Liver (tissue), 9 donors: ENCODE results near the gene AFAP1. TPM values are rescaled to one million over a fixed set of nuclear protein-coding genes. Genes with fewer than 3 reads are reported as not detected.

Experiments used
- DNase-seq: peaks from one replicate; pipeline ENCODE4 v3.0.0-alpha.2; 2017; ENCODE audit warnings: low spot score
- H3K27ac ChIP-seq, 2 donors: one replicate each; pipeline ENCODE4 v1.7.0; 2013; ENCODE audit warnings: inconsistent platforms in 2 of 2, low read length in 2 of 2, control low read depth in 1 of 2, low read depth in 1 of 2, mild to moderate bottlenecking in 1 of 2
- H3K27me3 ChIP-seq, 4 donors: one replicate each; pipeline versions ENCODE4 v1.6.1 to v1.7.0; 2013; ENCODE audit warnings: low read length in 3 of 4, inconsistent platforms in 1 of 4, mild to moderate bottlenecking in 1 of 4, moderate library complexity in 1 of 4; ENCODE audit not compliant: control insufficient read depth in 4 of 4, insufficient read depth in 4 of 4
- H3K36me3 ChIP-seq, 4 donors: one replicate each; pipeline versions ENCODE4 v1.6.1 to v1.7.0; 2013; ENCODE audit warnings: low read length in 3 of 4, mild to moderate bottlenecking in 3 of 4, low read depth in 1 of 4, moderate library complexity in 1 of 4; ENCODE audit not compliant: control insufficient read depth in 4 of 4, insufficient read depth in 3 of 4
- H3K4me1 ChIP-seq, 4 donors: one replicate each; pipeline versions ENCODE4 v1.6.1 to v1.7.0; 2013; ENCODE audit warnings: low read length in 3 of 4, mild to moderate bottlenecking in 3 of 4, moderate library complexity in 1 of 4; ENCODE audit not compliant: control insufficient read depth in 4 of 4, insufficient read depth in 4 of 4
- H3K4me3 ChIP-seq, 3 donors: one replicate each; pipeline versions ENCODE4 v1.6.1 to v1.7.0; 2013; ENCODE audit warnings: low read length in 3 of 3, control low read depth in 1 of 3, low read depth in 1 of 3, mild to moderate bottlenecking in 1 of 3
- H3K9ac ChIP-seq, 2 donors: one replicate each; pipeline ENCODE4 v1.7.0; 2013; ENCODE audit warnings: low read length in 2 of 2, mild to moderate bottlenecking in 2 of 2, moderate library complexity in 2 of 2, control low read depth in 1 of 2, low read depth in 1 of 2
- H3K9me3 ChIP-seq, 4 donors: one replicate each; pipeline versions ENCODE4 v1.6.1 to v1.7.0; 2013; ENCODE audit warnings: low read length in 3 of 4; ENCODE audit not compliant: control insufficient read depth in 4 of 4
- ATF3 ChIP-seq: IDR thresholded peaks from 2 replicates; pipeline ENCODE4 v1.6.1; 2016; ENCODE audit warnings: antibody characterized with exemption
- EGR1 ChIP-seq, 2 donors: IDR thresholded peaks; 2 replicates each; pipeline ENCODE4 v1.6.1; 2016 to 2018; ENCODE audit warnings: antibody characterized with exemption in 2 of 2, low read depth in 2 of 2
- FOXA1 ChIP-seq: IDR thresholded peaks from 2 replicates; pipeline ENCODE4 v1.6.1; 2016; ENCODE audit warnings: antibody characterized with exemption
- FOXA2 ChIP-seq: IDR thresholded peaks from 2 replicates; pipeline ENCODE4 v1.6.1; 2016; ENCODE audit warnings: antibody characterized with exemption
- HNF4G ChIP-seq: IDR thresholded peaks from 2 replicates; pipeline ENCODE4 v1.6.1; 2016; ENCODE audit warnings: antibody characterized with exemption
- JUND ChIP-seq, 2 donors: IDR thresholded peaks; 2 replicates each; pipeline ENCODE4 v1.6.1; 2016; ENCODE audit warnings: antibody characterized with exemption in 2 of 2
- RAD21 ChIP-seq, 2 donors: IDR thresholded peaks; 2 replicates each; pipeline ENCODE4 v1.6.1; 2016; ENCODE audit warnings: antibody characterized with exemption in 2 of 2, mild to moderate bottlenecking in 2 of 2
- TAF1 ChIP-seq: conservative IDR thresholded peaks from 2 replicates; pipeline ENCODE4 v1.6.1; 2016; ENCODE audit warnings: antibody characterized with exemption, mild to moderate bottlenecking
- ZBTB33 ChIP-seq: IDR thresholded peaks from 2 replicates; pipeline ENCODE4 v1.6.1; 2016; ENCODE audit warnings: antibody characterized with exemption
- WGBS: extraction: QIAGEN DNeasy Blood & Tissue Kit; methylation state at CpG from one replicate; pipeline ENCODE4 v1.1.7; 2013; 5-methylcytosine and 5-hydroxymethylcytosine counted together
- polyA plus RNA-seq, 2 donors: library from polyadenylated mRNA; stranded (reverse) in 1 of 2; unstranded in 1 of 2; fragments of 200-250 nt in 1 of 2; fragments of >200 nt in 1 of 2; fragmentation: Nextera tagmentation in 1 of 2; extraction: Ambion mirVana in 1 of 2; gene quantifications; one replicate each; pipeline versions ENCODE4 v1.2.1 to v1.2.3, GENCODE V29; 2013 to 2015
- total RNA-seq, 2 donors: library from RNA; depleted of rRNA; stranded (reverse); fragments of >200 nt; gene quantifications; one replicate each; pipeline ENCODE4 v1.2.3, GENCODE V29; 2014
- TF ChIP-seq, protein P1 (sequence below): IDR thresholded peaks from 2 replicates; pipeline ENCODE4 v1.6.1; 2016; ENCODE audit warnings: antibody characterized with exemption
- TF ChIP-seq, protein P2 (sequence below): fragments of 150-350 bp; IDR thresholded peaks from 2 replicates; pipeline ENCODE4 v1.5.1; 2017; ENCODE audit warnings: improper control_type of control experiment, low read depth, low read length; ENCODE audit not compliant: missing input control
- donor health status: healthy.
- donor health status: healthy.
- donor health status: healthy.
- donor health status: healthy.
- donor health status: healthy.

The AFAP1 gene
- total and polyA plus RNA-seq, 4 donors: 0.40 to 3.2 (median 1.6) TPM

- TF ChIP-seq EGR1 (IDR thresholded peaks at IDR 0.05; ENCODE audit: low read depth in 2 of 2): no peak
- TF ChIP-seq, protein P1, sequence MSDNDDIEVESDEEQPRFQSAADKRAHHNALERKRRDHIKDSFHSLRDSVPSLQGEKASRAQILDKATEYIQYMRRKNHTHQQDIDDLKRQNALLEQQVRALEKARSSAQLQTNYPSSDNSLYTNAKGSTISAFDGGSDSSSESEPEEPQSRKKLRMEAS: no peak
- TF ChIP-seq HNF4G: no peak
- TF ChIP-seq FOXA1: no peak
- TF ChIP-seq, protein P2, sequence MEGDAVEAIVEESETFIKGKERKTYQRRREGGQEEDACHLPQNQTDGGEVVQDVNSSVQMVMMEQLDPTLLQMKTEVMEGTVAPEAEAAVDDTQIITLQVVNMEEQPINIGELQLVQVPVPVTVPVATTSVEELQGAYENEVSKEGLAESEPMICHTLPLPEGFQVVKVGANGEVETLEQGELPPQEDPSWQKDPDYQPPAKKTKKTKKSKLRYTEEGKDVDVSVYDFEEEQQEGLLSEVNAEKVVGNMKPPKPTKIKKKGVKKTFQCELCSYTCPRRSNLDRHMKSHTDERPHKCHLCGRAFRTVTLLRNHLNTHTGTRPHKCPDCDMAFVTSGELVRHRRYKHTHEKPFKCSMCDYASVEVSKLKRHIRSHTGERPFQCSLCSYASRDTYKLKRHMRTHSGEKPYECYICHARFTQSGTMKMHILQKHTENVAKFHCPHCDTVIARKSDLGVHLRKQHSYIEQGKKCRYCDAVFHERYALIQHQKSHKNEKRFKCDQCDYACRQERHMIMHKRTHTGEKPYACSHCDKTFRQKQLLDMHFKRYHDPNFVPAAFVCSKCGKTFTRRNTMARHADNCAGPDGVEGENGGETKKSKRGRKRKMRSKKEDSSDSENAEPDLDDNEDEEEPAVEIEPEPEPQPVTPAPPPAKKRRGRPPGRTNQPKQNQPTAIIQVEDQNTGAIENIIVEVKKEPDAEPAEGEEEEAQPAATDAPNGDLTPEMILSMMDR: no peak
These were observed 62.5 kb downstream of the AFAP1 start (continued) for GRCh38 chr4:7877176-7877575.

GRCh38 chr4:7876201-7876875 lies 63.3 kb downstream of the AFAP1 start:
- 70% methylated on average over 15 of the region's 15 CpGs for WGBS
- no peaks in the 10 kb centered on the region for H3K9me3 ChIP-seq
- no peak overlapping the region for H3K4me3 ChIP-seq
- no peaks in the 10 kb centered on the region for H3K27me3 ChIP-seq
- TF ChIP-seq, protein P1: no peak
- TF ChIP-seq RAD21 (IDR thresholded peaks at IDR 0.05): peak; percentile 14 to 46
- H3K36me3 ChIP-seq: no peaks in the 10 kb centered on the region
- no peak overlapping the region for H3K9ac ChIP-seq
- no peak overlapping the region for H3K27ac ChIP-seq
- no peak for DNase-seq
- H3K4me1 ChIP-seq: no peaks in the 10 kb centered on the region

DNA sequence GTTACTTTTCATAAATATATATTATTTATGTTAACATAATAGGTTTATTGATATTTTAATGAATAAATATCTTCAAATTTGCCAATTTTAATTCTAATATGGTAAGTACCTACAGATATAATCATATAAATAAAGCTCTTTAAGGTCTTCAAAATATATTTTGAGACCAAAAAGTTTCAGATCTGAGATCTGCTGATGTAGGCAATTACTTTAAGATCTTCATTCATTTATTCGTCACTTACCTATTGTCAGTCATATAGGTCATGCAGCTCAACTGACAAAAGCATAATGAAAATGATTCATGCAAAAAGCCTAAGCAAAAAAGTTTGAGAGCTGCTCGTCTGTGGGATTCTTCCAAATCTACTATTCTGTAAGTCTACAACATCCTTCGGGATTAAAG lies 64.8 kb downstream of the AFAP1 start:
- Histone ChIP-seq H3K4me1 (no peaks in the 10 kb centered on the region), H3K9me3 (no peaks in the 10 kb centered on the region), H3K36me3 (no peaks in the 10 kb centered on the region), H3K9ac (no peak overlapping the region), H3K4me3 (no peak overlapping the region), H3K27ac (no peak overlapping the region), H3K27me3 (no peaks in the 10 kb centered on the region)
- no peak for DNase-seq
- TF ChIP-seq RAD21 (IDR thresholded peaks at IDR 0.05): no peak
- no peak for TF ChIP-seq JUND (IDR thresholded peaks at IDR 0.05)
- TF ChIP-seq TAF1: no peak
- TF ChIP-seq, protein P1: no peak
- TF ChIP-seq ATF3: no peak
- TF ChIP-seq FOXA1: no peak
- no peak for TF ChIP-seq FOXA2
- TF ChIP-seq ZBTB33: no peak
- TF ChIP-seq HNF4G: no peak
- TF ChIP-seq, protein P2: no peak
- WGBS: 90% methylated on average over 3 of the region's 3 CpGs
